HepG2 (cell line): ENCODE measurements around the gene FANCE.

Source experiments
- EZH2 ChIP-seq: conservative IDR thresholded peaks from 2 replicates; pipeline ENCODE4 v1.6.1; 2012; ENCODE audit warnings: mild to moderate bottlenecking, low read depth, low read length, moderate library complexity
- MED13 ChIP-seq: sonication (generic); formaldehyde crosslinking; IDR thresholded peaks from 2 replicates; pipeline ENCODE4 v1.5.0; 2020; ENCODE audit warnings: missing genetic modification reagents
- PHF20 ChIP-seq: sonication (generic); formaldehyde crosslinking; IDR thresholded peaks from 2 replicates; pipeline ENCODE4 v1.5.0; 2020; ENCODE audit warnings: mild to moderate bottlenecking, missing genetic modification reagents
- RAD21 ChIP-seq: fragments of 450-650 bp; formaldehyde crosslinking; IDR thresholded peaks from 2 replicates; pipeline ENCODE4 v1.5.0; 2020; ENCODE audit warnings: mild to moderate bottlenecking
- SP1 ChIP-seq, 2 experiments: fragments of 450-650 bp in 1 of 2; sonication (generic) in 1 of 2; formaldehyde crosslinking in 1 of 2; IDR thresholded peaks; 2 replicates each; pipeline versions ENCODE4 v1.4.0 to v1.6.1; 2016 to 2020; ENCODE audit warnings: missing genetic modification reagents in 1 of 2
- ZKSCAN1 ChIP-seq: fragments of 150-350 bp; IDR thresholded peaks from 2 replicates; pipeline ENCODE4 v1.6.1; 2014; ENCODE audit warnings: low read length
- TF ChIP-seq, protein P1 (sequence below): sonication (generic); formaldehyde crosslinking; IDR thresholded peaks from 2 replicates; pipeline ENCODE4 v1.5.0; 2020; ENCODE audit warnings: missing genetic modification reagents
- TF ChIP-seq, protein P2 (sequence below): sonication (generic); IDR thresholded peaks from 2 replicates; pipeline ENCODE4 v1.6.1; 2016; ENCODE audit warnings: low read depth, borderline replicate concordance
- TF ChIP-seq, protein P3 (sequence below), 2 experiments: IDR thresholded peaks; 2 replicates each; pipeline ENCODE4 v1.6.1; 2011 to 2012; ENCODE audit warnings: low read length in 2 of 2, borderline replicate concordance in 1 of 2, low read depth in 1 of 2, mild to moderate bottlenecking in 1 of 2, moderate library complexity in 1 of 2
- TF ChIP-seq, protein P4 (sequence below): sonication (generic); formaldehyde crosslinking; IDR thresholded peaks from 2 replicates; pipeline ENCODE4 v1.4.0; 2020; ENCODE audit warnings: low read depth, mild to moderate bottlenecking, missing genetic modification reagents
- TF ChIP-seq, protein P5 (sequence below): sonication (generic); formaldehyde crosslinking; IDR thresholded peaks from 2 replicates; pipeline ENCODE4 v1.8.1; 2023; ENCODE audit warnings: missing genetic modification reagents, inconsistent platforms, borderline replicate concordance
- TF ChIP-seq, protein P6 (sequence below): sonication (generic); formaldehyde crosslinking; IDR thresholded peaks from 2 replicates; pipeline ENCODE4 v1.5.0; 2020; ENCODE audit warnings: mild to moderate bottlenecking, missing genetic modification reagents, moderate library complexity

DNA sequence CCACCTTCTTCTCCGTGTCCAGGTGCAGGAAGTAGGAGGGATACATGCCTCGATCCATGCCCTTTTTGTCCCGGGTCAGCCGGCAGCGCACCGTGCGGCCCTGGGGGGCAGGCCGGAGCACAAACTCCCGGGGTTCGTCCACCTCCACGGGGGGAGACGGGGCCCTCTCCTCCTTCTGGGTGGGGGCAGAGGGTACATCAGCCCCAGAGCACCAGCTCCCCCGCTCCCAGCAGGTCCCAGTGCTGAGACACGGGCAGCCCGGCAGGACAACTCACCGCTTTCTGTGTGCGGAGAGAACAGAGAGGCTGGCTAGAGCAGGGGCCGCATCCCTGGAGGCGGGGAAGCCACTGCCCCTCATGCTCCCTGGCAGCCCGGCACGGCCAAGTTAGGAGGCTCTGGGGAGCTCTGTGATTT is 53.9 kb downstream of the FANCE start:
- TF ChIP-seq, protein P1, sequence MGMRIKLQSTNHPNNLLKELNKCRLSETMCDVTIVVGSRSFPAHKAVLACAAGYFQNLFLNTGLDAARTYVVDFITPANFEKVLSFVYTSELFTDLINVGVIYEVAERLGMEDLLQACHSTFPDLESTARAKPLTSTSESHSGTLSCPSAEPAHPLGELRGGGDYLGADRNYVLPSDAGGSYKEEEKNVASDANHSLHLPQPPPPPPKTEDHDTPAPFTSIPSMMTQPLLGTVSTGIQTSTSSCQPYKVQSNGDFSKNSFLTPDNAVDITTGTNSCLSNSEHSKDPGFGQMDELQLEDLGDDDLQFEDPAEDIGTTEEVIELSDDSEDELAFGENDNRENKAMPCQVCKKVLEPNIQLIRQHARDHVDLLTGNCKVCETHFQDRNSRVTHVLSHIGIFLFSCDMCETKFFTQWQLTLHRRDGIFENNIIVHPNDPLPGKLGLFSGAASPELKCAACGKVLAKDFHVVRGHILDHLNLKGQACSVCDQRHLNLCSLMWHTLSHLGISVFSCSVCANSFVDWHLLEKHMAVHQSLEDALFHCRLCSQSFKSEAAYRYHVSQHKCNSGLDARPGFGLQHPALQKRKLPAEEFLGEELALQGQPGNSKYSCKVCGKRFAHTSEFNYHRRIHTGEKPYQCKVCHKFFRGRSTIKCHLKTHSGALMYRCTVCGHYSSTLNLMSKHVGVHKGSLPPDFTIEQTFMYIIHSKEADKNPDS (CRISPR knock-in tag), result no peak
- TF ChIP-seq, protein P2, sequence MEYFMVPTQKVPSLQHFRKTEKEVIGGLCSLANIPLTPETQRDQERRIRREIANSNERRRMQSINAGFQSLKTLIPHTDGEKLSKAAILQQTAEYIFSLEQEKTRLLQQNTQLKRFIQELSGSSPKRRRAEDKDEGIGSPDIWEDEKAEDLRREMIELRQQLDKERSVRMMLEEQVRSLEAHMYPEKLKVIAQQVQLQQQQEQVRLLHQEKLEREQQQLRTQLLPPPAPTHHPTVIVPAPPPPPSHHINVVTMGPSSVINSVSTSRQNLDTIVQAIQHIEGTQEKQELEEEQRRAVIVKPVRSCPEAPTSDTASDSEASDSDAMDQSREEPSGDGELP, result no peak
- no peak for TF ChIP-seq SP1 (IDR thresholded peaks at IDR 0.05)
- TF ChIP-seq SP1 (CRISPR knock-in tag; IDR thresholded peaks at IDR 0.05), result no peak
- TF ChIP-seq, protein P3, sequence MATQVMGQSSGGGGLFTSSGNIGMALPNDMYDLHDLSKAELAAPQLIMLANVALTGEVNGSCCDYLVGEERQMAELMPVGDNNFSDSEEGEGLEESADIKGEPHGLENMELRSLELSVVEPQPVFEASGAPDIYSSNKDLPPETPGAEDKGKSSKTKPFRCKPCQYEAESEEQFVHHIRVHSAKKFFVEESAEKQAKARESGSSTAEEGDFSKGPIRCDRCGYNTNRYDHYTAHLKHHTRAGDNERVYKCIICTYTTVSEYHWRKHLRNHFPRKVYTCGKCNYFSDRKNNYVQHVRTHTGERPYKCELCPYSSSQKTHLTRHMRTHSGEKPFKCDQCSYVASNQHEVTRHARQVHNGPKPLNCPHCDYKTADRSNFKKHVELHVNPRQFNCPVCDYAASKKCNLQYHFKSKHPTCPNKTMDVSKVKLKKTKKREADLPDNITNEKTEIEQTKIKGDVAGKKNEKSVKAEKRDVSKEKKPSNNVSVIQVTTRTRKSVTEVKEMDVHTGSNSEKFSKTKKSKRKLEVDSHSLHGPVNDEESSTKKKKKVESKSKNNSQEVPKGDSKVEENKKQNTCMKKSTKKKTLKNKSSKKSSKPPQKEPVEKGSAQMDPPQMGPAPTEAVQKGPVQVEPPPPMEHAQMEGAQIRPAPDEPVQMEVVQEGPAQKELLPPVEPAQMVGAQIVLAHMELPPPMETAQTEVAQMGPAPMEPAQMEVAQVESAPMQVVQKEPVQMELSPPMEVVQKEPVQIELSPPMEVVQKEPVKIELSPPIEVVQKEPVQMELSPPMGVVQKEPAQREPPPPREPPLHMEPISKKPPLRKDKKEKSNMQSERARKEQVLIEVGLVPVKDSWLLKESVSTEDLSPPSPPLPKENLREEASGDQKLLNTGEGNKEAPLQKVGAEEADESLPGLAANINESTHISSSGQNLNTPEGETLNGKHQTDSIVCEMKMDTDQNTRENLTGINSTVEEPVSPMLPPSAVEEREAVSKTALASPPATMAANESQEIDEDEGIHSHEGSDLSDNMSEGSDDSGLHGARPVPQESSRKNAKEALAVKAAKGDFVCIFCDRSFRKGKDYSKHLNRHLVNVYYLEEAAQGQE (IDR thresholded peaks at IDR 0.05; ENCODE audit: borderline replicate concordance in 1 of 2, low read depth in 1 of 2, low read length in 2 of 2), result no peak
- TF ChIP-seq ZKSCAN1, result no peak
- TF ChIP-seq, protein P4, sequence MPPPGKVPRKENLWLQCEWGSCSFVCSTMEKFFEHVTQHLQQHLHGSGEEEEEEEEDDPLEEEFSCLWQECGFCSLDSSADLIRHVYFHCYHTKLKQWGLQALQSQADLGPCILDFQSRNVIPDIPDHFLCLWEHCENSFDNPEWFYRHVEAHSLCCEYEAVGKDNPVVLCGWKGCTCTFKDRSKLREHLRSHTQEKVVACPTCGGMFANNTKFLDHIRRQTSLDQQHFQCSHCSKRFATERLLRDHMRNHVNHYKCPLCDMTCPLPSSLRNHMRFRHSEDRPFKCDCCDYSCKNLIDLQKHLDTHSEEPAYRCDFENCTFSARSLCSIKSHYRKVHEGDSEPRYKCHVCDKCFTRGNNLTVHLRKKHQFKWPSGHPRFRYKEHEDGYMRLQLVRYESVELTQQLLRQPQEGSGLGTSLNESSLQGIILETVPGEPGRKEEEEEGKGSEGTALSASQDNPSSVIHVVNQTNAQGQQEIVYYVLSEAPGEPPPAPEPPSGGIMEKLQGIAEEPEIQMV (CRISPR knock-in tag), result no peak
- TF ChIP-seq EZH2, result no peak
- TF ChIP-seq PHF20 (CRISPR knock-in tag), result no peak
- TF ChIP-seq, protein P5, sequence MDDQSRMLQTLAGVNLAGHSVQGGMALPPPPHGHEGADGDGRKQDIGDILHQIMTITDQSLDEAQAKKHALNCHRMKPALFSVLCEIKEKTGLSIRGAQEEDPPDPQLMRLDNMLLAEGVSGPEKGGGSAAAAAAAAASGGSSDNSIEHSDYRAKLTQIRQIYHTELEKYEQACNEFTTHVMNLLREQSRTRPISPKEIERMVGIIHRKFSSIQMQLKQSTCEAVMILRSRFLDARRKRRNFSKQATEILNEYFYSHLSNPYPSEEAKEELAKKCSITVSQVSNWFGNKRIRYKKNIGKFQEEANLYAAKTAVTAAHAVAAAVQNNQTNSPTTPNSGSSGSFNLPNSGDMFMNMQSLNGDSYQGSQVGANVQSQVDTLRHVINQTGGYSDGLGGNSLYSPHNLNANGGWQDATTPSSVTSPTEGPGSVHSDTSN (CRISPR knock-in tag), result no peak
- TF ChIP-seq RAD21 (CRISPR knock-in tag), result no peak
- no peak for TF ChIP-seq MED13
- TF ChIP-seq, protein P6, sequence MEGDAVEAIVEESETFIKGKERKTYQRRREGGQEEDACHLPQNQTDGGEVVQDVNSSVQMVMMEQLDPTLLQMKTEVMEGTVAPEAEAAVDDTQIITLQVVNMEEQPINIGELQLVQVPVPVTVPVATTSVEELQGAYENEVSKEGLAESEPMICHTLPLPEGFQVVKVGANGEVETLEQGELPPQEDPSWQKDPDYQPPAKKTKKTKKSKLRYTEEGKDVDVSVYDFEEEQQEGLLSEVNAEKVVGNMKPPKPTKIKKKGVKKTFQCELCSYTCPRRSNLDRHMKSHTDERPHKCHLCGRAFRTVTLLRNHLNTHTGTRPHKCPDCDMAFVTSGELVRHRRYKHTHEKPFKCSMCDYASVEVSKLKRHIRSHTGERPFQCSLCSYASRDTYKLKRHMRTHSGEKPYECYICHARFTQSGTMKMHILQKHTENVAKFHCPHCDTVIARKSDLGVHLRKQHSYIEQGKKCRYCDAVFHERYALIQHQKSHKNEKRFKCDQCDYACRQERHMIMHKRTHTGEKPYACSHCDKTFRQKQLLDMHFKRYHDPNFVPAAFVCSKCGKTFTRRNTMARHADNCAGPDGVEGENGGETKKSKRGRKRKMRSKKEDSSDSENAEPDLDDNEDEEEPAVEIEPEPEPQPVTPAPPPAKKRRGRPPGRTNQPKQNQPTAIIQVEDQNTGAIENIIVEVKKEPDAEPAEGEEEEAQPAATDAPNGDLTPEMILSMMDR, result no peak
